Endothelial cell of umbilical vein (primary cell): ENCODE data around the gene PDE1A.

ENCODE experiments used
- MYC ChIP-seq: IDR thresholded peaks from one replicate; pipeline ENCODE4 v1.6.1; 2011; ENCODE audit warnings: mild to moderate bottlenecking, low read depth, low read length
- TF ChIP-seq, protein P1 (sequence below), 2 donors: IDR thresholded peaks; 1 replicate in 1 of 2; 2 replicates in 1 of 2; pipeline ENCODE4 v1.5.1; 2011; ENCODE audit warnings: low read length in 2 of 2, mild to moderate bottlenecking in 2 of 2, moderate library complexity in 2 of 2, control low read depth in 1 of 2, inconsistent platforms in 1 of 2, low read depth in 1 of 2; ENCODE audit not compliant: insufficient read depth in 1 of 2; ENCODE audit errors: extremely low read depth in 1 of 2

DNA sequence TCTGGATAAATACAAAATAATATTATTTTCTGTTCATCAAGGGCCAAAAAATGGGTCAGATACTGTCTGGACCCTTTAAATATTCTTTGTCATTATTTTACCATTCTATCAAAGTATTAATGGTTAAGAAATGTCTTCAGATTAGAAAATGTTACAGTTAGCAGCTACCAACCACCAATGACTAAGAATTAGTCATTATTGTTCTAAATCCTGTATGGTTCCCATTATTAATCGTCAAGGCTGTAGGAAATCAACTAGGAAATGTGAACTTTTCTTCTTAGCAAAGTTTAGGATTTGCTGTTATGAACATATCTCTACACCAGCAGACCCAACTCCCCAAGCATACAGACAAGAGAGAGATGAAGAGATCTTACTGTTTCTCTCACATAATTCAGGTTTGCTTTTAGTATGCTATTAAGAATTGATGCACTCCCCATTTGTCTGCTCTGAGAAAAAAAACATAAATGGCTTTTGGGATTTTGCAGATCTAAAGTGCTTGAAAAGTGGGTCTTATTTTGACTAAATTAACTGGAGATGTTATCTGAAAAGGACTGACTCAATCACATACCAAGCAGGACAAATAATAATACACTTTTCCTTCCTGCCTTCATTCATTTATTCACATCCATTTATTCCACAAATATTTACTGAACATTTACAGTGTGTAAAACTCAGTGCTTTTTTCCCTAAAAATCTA, 293.5 kb downstream of the PDE1A start:
- TF ChIP-seq, protein P1, sequence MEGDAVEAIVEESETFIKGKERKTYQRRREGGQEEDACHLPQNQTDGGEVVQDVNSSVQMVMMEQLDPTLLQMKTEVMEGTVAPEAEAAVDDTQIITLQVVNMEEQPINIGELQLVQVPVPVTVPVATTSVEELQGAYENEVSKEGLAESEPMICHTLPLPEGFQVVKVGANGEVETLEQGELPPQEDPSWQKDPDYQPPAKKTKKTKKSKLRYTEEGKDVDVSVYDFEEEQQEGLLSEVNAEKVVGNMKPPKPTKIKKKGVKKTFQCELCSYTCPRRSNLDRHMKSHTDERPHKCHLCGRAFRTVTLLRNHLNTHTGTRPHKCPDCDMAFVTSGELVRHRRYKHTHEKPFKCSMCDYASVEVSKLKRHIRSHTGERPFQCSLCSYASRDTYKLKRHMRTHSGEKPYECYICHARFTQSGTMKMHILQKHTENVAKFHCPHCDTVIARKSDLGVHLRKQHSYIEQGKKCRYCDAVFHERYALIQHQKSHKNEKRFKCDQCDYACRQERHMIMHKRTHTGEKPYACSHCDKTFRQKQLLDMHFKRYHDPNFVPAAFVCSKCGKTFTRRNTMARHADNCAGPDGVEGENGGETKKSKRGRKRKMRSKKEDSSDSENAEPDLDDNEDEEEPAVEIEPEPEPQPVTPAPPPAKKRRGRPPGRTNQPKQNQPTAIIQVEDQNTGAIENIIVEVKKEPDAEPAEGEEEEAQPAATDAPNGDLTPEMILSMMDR (IDR thresholded peaks at IDR 0.05; ENCODE audit: extremely low read depth in 1 of 2, insufficient read depth in 1 of 2, low read depth in 1 of 2, low read length in 2 of 2): no peak
- no peak for TF ChIP-seq MYC
